Measurements from ENCODE around the gene SNIP1.

SNIP1 gene

DNA sequence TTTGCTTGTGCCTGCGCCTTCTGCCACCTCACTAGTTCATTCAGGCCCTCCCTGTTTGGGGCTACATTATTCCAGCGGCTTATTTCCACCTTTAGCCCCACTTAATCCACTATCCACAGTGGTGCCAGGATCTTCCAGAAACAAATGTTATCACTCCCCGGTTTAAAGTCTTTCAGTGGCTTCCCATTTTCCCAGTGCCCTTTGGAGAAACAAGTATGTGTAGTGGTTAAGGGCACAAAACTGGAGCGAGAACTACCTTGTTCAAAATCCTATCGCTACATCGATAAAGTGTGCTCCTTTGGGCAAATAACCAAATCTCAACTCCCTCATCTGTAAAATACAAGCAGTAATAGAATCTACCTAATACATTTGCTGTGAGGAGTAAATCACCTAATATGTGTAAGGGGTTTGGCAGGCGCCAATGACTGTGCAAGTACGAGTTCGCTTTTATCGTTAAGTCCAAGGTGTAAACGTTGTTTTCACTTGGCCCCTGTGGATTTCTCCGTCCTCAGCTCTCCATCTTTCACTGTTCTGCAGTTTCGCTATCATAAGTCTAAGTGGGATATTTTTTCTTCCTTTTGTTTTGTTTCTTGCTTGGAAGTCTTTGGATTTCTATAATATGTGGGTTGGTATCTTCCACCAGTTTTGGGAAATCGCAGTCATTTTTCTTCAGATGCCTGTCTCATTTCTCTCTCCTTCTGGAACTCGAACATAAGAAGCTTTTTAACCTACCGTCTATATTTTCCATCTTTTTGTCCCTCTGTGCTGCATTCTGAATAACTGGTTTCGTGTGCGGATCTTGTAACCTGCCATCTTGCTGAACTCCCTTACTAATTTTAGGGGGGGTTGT, 38.7 kb downstream of the SNIP1 start:
- peak; percentile 86 for TF ChIP-seq PRDM1 (tag by site-specific recombination; IDR thresholded peaks at IDR 0.05)
- TF ChIP-seq ZBTB17 (tag by site-specific recombination; IDR thresholded peaks at IDR 0.05), result 0 out of 2 replicates have a peak, but pooled peaks have one; percentile 4
- TF ChIP-seq, protein P1, sequence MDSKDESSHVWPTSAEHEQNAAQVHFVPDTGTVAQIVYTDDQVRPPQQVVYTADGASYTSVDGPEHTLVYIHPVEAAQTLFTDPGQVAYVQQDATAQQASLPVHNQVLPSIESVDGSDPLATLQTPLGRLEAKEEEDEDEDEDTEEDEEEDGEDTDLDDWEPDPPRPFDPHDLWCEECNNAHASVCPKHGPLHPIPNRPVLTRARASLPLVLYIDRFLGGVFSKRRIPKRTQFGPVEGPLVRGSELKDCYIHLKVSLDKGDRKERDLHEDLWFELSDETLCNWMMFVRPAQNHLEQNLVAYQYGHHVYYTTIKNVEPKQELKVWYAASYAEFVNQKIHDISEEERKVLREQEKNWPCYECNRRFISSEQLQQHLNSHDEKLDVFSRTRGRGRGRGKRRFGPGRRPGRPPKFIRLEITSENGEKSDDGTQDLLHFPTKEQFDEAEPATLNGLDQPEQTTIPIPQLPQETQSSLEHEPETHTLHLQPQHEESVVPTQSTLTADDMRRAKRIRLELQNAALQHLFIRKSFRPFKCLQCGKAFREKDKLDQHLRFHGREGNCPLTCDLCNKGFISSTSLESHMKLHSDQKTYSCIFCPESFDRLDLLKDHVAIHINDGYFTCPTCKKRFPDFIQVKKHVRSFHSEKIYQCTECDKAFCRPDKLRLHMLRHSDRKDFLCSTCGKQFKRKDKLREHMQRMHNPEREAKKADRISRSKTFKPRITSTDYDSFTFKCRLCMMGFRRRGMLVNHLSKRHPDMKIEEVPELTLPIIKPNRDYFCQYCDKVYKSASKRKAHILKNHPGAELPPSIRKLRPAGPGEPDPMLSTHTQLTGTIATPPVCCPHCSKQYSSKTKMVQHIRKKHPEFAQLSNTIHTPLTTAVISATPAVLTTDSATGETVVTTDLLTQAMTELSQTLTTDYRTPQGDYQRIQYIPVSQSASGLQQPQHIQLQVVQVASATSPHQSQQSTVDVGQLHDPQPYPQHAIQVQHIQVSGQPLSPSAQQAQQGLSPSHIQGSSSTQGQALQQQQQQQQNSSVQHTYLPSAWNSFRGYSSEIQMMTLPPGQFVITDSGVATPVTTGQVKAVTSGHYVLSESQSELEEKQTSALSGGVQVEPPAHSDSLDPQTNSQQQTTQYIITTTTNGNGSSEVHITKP (tag by site-specific recombination; IDR thresholded peaks at IDR 0.05), result peak; percentile 48
- 0 out of 2 replicates have a peak, but pooled peaks have one; percentile 9 for TF ChIP-seq ZNF341 (tag by site-specific recombination; IDR thresholded peaks at IDR 0.05; ENCODE audit: low read depth)
- peak; percentile 33; the same call in 1 of the 2 replicates for TF ChIP-seq ZNF335 (tag by site-specific recombination; conservative IDR thresholded peaks at IDR 0.05)
- TF ChIP-seq ZBTB20 (tag by site-specific recombination; IDR thresholded peaks at IDR 0.05), result peak; percentile 21
- TF ChIP-seq SALL2 (tag by site-specific recombination; IDR thresholded peaks at IDR 0.05; ENCODE audit: borderline replicate concordance), result no peak
- TF ChIP-seq ZNF558 (tag by site-specific recombination; IDR thresholded peaks at IDR 0.05), result peak; percentile 52; the same call in 1 of the 2 replicates
- no peak for TF ChIP-seq ZNF394 (tag by site-specific recombination; IDR thresholded peaks at IDR 0.05; ENCODE audit: borderline replicate concordance)
- Histone ChIP-seq H3K27ac (ENCODE audit: extremely low read depth, low read depth, low read length) (peak overlapping the region; percentile 88; the same call in 1 of the 2 replicates), H3K36me3 (ENCODE audit: control insufficient read depth in 2 of 2, insufficient read depth in 1 of 2, low read length in 2 of 2) (peaks cover 18 to 26% of the 10 kb centered on the region in 2 experiments), H3K9me3 (ENCODE audit: control insufficient read depth, insufficient read depth, low read depth, low read length) (no peaks in the 10 kb centered on the region), H3K4me1 (ENCODE audit: control insufficient read depth, insufficient read depth, low read length) (no peaks in the 10 kb centered on the region), H3K4me3 (ENCODE audit: low read depth, low read length) (peak overlapping the region; percentile 95)
- CTCF ChIA-PET, result interaction anchor here (0.6 to 4.0 kb wide), 18 partner anchors 10 to 166 kb away, joined by 3 to 42 read pairs (median 6); partner anchors contain the start of genes DNALI1 and SNIP1
- POLR2A ChIA-PET, result interaction anchor here (0.5 to 2.0 kb wide), 15 partner anchors 9 to 476 kb away, joined by 3 to 14 read pairs (median 5); partner anchors contain the start of genes GNL2 and SNIP1

DNA sequence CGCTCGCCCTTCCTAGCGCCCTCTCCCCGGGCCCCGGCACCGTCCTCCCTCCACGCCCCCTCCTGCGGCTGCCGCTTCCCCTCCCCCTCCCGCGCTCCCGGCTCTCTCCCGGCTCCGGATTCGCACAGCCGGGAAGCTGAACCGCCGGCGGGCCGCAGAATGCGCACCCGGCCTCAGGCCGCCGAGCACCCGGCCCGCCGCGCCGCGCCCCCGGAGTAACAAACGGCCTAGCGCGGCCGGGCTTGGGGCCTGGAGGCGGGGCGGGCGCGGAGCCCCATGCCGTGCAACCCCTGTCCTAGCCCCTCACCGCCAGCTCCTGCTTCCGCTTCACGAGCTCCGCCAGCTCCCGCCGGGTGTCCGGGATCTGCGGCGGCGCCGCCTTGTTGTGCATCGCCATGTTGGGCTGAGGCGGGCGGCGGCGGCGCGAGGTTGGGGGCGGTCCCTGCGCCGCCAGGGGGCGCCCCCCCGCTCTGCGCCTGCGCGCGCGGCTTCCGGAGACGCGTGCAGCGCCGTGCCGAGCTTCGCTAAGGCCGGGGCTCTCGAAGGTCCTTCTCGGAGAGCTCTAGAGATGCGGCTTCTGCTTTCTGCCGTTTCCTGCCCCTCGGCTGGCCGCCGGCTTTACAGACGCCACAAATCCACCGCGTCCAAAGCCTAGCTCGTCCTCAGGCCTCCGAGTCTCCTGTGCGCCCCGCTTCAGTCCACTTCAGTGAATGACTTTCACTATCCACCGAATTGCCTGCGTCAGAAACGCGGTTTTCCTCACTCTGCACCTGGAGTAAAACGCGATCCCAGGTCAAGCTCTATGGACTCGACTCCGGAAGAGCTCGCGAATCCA, 39.5 kb downstream of the SNIP1 start, which contains the start of gene MEAF6:
Gene MEAF6 (minus strand): TSS at position 417 of the 835 bp plus-strand sequence. CDS start 20 bp downstream, at position 397.
- ChIA-PET CTCF (interaction anchor here (0.6 to 4.0 kb wide), 24 partner anchors 9 to 424 kb away, joined by 3 to 42 read pairs (median 5); partner anchors contain the start of gene SNIP1), POLR2A (interaction anchor here (0.6 to 2.0 kb wide), 17 partner anchors 9 to 175 kb away, joined by 3 to 14 read pairs (median 5); partner anchors contain the start of genes GNL2 and SNIP1)
- Histone ChIP-seq H3K36me3 (ENCODE audit: control insufficient read depth in 2 of 2, insufficient read depth in 1 of 2, low read length in 2 of 2) (peaks cover 26 to 31% of the 10 kb centered on the region in 2 experiments), H3K4me3 (ENCODE audit: low read depth, low read length) (peak within 1 kb of the TSS; percentile 95), H3K27ac (ENCODE audit: extremely low read depth, low read depth, low read length) (peak within 1 kb of the TSS; percentile 88), H3K4me1 (ENCODE audit: control insufficient read depth, insufficient read depth, low read length) (no peaks in the 10 kb centered on the region), H3K9me3 (ENCODE audit: control insufficient read depth, insufficient read depth, low read depth, low read length) (no peaks in the 10 kb centered on the region)
- TF ChIP-seq ZNF202 (tag by site-specific recombination; IDR thresholded peaks at IDR 0.05; ENCODE audit: borderline replicate concordance), result no peak
- TF ChIP-seq ZSCAN30 (tag by site-specific recombination; IDR thresholded peaks at IDR 0.05), result peak; percentile 59; the same call in 1 of the 2 replicates
- no peak for TF ChIP-seq SP3 (tag by site-specific recombination; IDR thresholded peaks at IDR 0.05)
- no peak for TF ChIP-seq ZNF155 (tag by site-specific recombination; IDR thresholded peaks at IDR 0.05)
- no peak for TF ChIP-seq RBAK (tag by site-specific recombination; IDR thresholded peaks at IDR 0.05)
- TF ChIP-seq ZNF140 (tag by site-specific recombination; IDR thresholded peaks at IDR 0.05), result no peak
- TF ChIP-seq, protein P2, sequence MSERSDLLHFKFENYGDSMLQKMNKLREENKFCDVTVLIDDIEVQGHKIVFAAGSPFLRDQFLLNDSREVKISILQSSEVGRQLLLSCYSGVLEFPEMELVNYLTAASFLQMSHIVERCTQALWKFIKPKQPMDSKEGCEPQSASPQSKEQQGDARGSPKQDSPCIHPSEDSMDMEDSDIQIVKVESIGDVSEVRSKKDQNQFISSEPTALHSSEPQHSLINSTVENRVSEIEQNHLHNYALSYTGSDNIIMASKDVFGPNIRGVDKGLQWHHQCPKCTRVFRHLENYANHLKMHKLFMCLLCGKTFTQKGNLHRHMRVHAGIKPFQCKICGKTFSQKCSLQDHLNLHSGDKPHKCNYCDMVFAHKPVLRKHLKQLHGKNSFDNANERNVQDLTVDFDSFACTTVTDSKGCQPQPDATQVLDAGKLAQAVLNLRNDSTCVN (tag by site-specific recombination; optimal IDR thresholded peaks at IDR 0.05), result peak; percentile 75
- TF ChIP-seq, protein P3, sequence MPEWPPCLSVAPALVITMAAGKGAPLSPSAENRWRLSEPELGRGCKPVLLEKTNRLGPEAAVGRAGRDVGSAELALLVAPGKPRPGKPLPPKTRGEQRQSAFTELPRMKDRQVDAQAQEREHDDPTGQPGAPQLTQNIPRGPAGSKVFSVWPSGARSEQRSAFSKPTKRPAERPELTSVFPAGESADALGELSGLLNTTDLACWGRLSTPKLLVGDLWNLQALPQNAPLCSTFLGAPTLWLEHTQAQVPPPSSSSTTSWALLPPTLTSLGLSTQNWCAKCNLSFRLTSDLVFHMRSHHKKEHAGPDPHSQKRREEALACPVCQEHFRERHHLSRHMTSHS (tag by site-specific recombination; IDR thresholded peaks at IDR 0.05), result no peak
- no peak for TF ChIP-seq ZNF274 (IDR thresholded peaks at IDR 0.05; ENCODE audit: low read length)
- TF ChIP-seq ZNF274 (tag by site-specific recombination; IDR thresholded peaks at IDR 0.05; ENCODE audit: borderline replicate concordance), result no peak
- TF ChIP-seq SP7 (tag by site-specific recombination; IDR thresholded peaks at IDR 0.05), result peak; percentile 63; the same call in 1 of the 2 replicates
- TF ChIP-seq ZNF792 (tag by site-specific recombination; IDR thresholded peaks at IDR 0.05), result no peak
- no peak for TF ChIP-seq ZNF610 (tag by site-specific recombination; IDR thresholded peaks at IDR 0.05; ENCODE audit: borderline replicate concordance)
- TF ChIP-seq ZNF677 (tag by site-specific recombination; IDR thresholded peaks at IDR 0.05), result no peak
- TF ChIP-seq, protein P4, sequence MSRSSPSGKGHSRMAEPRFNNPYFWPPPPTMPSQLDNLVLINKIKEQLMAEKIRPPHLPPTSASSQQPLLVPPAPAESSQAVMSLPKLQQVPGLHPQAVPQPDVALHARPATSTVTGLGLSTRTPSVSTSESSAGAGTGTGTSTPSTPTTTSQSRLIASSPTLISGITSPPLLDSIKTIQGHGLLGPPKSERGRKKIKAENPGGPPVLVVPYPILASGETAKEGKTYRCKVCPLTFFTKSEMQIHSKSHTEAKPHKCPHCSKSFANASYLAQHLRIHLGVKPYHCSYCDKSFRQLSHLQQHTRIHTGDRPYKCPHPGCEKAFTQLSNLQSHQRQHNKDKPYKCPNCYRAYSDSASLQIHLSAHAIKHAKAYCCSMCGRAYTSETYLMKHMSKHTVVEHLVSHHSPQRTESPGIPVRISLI (tag by site-specific recombination; IDR thresholded peaks at IDR 0.05), result no peak
- TF ChIP-seq ZFP3 (tag by site-specific recombination; IDR thresholded peaks at IDR 0.05; ENCODE audit: low read depth), result no peak

All from HEK293 (cell line).